LNCAP (cell line): ENCODE data around the gene DOCK7.

ENCODE experiments used
- TF ChIP-seq, protein P1 (sequence below): fragments of 450-650 bp; IDR thresholded peaks from 2 replicates; pipeline ENCODE4 v1.5.1; 2017; ENCODE audit warnings: mild to moderate bottlenecking

The DOCK7 gene

GRCh38 chr1:62724430-62724829 is 36.2 kb upstream of the DOCK7 start:
- TF ChIP-seq, protein P1, sequence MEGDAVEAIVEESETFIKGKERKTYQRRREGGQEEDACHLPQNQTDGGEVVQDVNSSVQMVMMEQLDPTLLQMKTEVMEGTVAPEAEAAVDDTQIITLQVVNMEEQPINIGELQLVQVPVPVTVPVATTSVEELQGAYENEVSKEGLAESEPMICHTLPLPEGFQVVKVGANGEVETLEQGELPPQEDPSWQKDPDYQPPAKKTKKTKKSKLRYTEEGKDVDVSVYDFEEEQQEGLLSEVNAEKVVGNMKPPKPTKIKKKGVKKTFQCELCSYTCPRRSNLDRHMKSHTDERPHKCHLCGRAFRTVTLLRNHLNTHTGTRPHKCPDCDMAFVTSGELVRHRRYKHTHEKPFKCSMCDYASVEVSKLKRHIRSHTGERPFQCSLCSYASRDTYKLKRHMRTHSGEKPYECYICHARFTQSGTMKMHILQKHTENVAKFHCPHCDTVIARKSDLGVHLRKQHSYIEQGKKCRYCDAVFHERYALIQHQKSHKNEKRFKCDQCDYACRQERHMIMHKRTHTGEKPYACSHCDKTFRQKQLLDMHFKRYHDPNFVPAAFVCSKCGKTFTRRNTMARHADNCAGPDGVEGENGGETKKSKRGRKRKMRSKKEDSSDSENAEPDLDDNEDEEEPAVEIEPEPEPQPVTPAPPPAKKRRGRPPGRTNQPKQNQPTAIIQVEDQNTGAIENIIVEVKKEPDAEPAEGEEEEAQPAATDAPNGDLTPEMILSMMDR, result no peak

DNA sequence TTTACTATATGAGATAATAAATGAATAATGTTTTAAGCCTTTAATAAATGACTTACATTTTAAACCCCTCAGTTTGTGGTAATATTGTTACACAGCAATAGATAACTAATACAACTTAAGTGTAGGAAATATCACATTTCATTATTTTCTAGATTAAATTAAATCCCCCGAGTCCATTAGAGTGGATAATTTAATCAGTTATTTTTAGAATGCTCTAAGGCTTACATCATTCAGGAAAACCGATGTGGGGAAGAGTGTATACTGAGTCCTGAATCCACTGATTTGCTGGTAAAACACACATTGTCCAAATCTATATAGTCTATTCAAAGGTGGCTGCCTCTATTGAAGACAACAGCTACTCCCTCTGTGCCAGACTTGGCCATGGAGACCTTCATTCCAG is 35.7 kb upstream of the DOCK7 start:
- TF ChIP-seq, protein P1, result no peak

- TF ChIP-seq, protein P1, result no peak
Observed at GRCh38 chr1:62722796-62723195, 34.6 kb upstream of the DOCK7 start.

- TF ChIP-seq, protein P1, result no peak
Observed at GRCh38 chr1:62720946-62721554, 32.9 kb upstream of the DOCK7 start.

DNA sequence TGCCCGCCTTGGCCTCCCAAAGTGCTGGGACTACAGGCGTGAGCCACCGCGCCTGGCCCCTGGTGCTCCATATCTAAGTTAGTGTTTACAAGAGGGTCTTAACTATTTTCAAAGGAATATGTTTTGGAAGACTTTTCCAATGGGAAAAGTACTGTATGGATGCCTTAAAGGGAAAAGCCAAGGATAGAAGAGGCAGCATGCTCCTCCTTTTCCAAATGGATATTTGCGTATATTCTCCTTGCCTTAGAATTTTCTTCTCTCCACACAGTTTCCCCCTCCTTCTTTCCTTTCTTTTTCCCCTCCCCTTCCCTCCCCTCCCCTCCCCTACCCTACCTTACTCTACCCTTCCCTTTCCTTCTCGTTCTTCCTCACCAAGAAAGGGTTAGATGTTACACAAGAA is 29.3 kb upstream of the DOCK7 start:
- TF ChIP-seq, protein P1, result no peak

DNA sequence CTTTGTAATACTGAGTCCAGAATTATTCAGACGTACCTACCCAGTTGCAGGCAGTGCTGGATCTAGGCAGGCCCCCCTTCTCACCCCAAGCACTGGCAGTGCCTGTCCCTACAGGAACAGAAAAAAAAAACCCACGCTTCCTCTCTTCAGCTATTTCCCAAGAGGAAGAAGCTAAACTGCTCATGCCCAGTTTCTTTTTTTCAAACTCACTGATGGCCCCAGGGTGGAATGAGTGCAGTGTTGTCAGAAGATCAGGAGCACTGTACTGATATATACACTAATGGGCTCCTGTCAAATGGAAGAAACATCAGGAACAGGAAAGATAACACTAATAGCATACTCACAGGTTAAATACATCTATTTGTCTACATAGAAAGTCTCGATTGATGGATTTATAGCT is 28.2 kb upstream of the DOCK7 start:
- TF ChIP-seq, protein P1, result no peak

DNA sequence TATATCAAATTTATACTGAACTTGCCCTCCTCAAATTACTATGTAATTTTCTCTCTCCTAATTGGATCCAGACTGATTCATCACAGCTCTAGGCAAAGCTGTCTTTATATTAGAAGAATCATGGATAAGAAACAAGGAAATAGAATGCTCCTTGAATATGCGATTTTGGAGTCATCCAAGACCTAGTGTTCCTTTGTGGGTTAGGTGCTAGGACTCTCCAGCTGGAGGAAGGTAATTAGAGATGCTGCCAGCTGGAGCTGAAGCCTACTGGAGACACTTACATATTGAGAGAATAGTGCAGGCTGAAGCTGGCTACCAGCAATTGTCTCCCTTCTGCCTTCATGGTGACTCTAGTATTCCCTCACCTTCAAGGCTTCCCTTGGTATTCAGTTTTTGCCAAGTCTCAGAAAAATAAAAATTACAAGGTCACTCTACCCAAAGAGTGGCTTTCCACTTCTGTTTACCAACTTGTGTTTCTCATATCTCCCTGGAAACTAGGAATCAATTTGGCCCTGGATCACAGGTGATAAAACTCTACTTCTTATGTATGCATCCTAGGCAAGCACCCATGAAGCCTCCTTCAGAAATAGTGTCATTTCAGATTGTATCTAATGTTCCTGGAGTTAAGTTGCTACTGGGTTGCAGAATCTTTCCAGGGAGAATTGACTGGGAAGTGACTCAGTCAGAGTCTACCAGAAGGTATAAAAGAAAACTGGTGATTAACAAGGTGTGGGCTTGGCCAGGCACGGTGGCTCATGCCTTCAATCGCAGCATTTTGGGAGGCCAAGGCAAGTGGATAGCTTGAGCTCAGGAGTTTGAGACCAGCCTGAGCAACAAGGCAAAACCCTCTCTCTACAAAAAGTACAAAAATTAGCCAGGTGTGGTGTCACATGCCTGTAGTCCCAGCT is 24.4 kb upstream of the DOCK7 start:
- TF ChIP-seq, protein P1, result no peak
